Superior temporal gyrus (tissue), 1 donor: ENCODE data around the gene STX18.
"Not testable (repeated sequence)": the region's sequence is repeated elsewhere in the genome, so short reads cannot be mapped to it uniquely, and the experiment has no call there.

Experiments
- DNase-seq: peaks from one replicate; pipeline ENCODE4 v3.0.0-alpha.2; 2016; ENCODE audit errors: extremely low spot score

STX18 gene

GRCh38 chr4:4510641-4511040 is 31.2 kb downstream of the STX18 start:
- not testable (repeated sequence) for DNase-seq

- no peak for DNase-seq
Observed at GRCh38 chr4:4509521-4509920, 32.3 kb downstream of the STX18 start.

- no peak for DNase-seq
Observed at GRCh38 chr4:4507923-4508322, 33.9 kb downstream of the STX18 start.

GRCh38 chr4:4507403-4507802 is 34.4 kb downstream of the STX18 start:
- no peak for DNase-seq

- DNase-seq, result no peak
Observed at GRCh38 chr4:4506961-4507360, 34.9 kb downstream of the STX18 start.

- DNase-seq, result not testable (repeated sequence)
Observed at GRCh38 chr4:4505211-4505610, 36.6 kb downstream of the STX18 start.

- DNase-seq, result no peak
Observed at GRCh38 chr4:4504783-4505182, 37.1 kb downstream of the STX18 start.

- DNase-seq, result no peak
Observed at GRCh38 chr4:4502694-4503311, 39.0 kb downstream of the STX18 start.

GRCh38 chr4:4501679-4502078 is 40.2 kb downstream of the STX18 start:
- DNase-seq, result no peak

- no peak for DNase-seq
Observed at GRCh38 chr4:4499438-4500123, 42.3 kb downstream of the STX18 start.

GRCh38 chr4:4496592-4497372 is 45.1 kb downstream of the STX18 start:
- DNase-seq, result no peak

GRCh38 chr4:4494882-4495281 is 47.0 kb downstream of the STX18 start:
- DNase-seq, result no peak

GRCh38 chr4:4492161-4492847 is 49.5 kb downstream of the STX18 start:
- DNase-seq, result no peak

GRCh38 chr4:4491396-4491893 is 50.4 kb downstream of the STX18 start:
- no peak for DNase-seq

GRCh38 chr4:4490816-4491215 is 51.0 kb downstream of the STX18 start:
- DNase-seq, result no peak

GRCh38 chr4:4490041-4490440 is 51.8 kb downstream of the STX18 start:
- DNase-seq, result no peak

GRCh38 chr4:4488405-4489404 is 53.1 kb downstream of the STX18 start:
- peak; percentile 93 for DNase-seq

- no peak for DNase-seq
Observed at GRCh38 chr4:4486969-4487368, 54.9 kb downstream of the STX18 start.

GRCh38 chr4:4485806-4486205 is 56.0 kb downstream of the STX18 start:
- no peak for DNase-seq

GRCh38 chr4:4481399-4481994 is 60.4 kb downstream of the STX18 start:
- DNase-seq, result no peak
